Measurements from ENCODE around the gene HEPACAM.
A peak's percentile ranks its signal among the peaks of the same experiment; 100 is the strongest.
"Not testable (repeated sequence)": the region's sequence is repeated elsewhere in the genome, so short reads cannot be mapped to it uniquely, and the experiment has no call there.

The HEPACAM gene

GRCh38 chr11:124935548-124936514 lies at the start of gene HEPACAM:
HEPACAM (minus strand) TSS chr11:124936047; CDS start chr11:124936006, 41 bp downstream.
- DNase-seq = no peak

GRCh38 chr11:124984512-124984854 lies 48.6 kb upstream of the HEPACAM start:
- DNase-seq = no peak

GRCh38 chr11:124983674-124984511 lies 48.0 kb upstream of the HEPACAM start:
- no peak for DNase-seq

- no peak for DNase-seq
These were observed 46.2 kb upstream of the HEPACAM start for GRCh38 chr11:124982043-124982442.

GRCh38 chr11:124978316-124978715 lies 42.5 kb upstream of the HEPACAM start:
- DNase-seq = no peak

GRCh38 chr11:124977006-124977405 lies 41.2 kb upstream of the HEPACAM start:
- DNase-seq = no peak

GRCh38 chr11:124976531-124976930 lies 40.7 kb upstream of the HEPACAM start:
- DNase-seq = no peak

GRCh38 chr11:124971810-124972209 lies 36.0 kb upstream of the HEPACAM start:
- no peak for DNase-seq

- DNase-seq = peak in 1 of 2 experiments; percentile 12
These were observed 35.1 kb upstream of the HEPACAM start for GRCh38 chr11:124970925-124971324.

GRCh38 chr11:124968197-124968596 lies 32.4 kb upstream of the HEPACAM start:
- DNase-seq = not testable (repeated sequence)

GRCh38 chr11:124961972-124962609 lies 26.2 kb upstream of the HEPACAM start:
- peak in 1 of 2 experiments; percentile 75 for DNase-seq

- DNase-seq = no peak
These were observed 19.2 kb upstream of the HEPACAM start for GRCh38 chr11:124955035-124955434.

GRCh38 chr11:124954590-124954955 lies 18.7 kb upstream of the HEPACAM start:
- DNase-seq = no peak

GRCh38 chr11:124953753-124954589 lies 18.1 kb upstream of the HEPACAM start, which contains the start of gene CCDC15:
CCDC15 (plus strand) TSS chr11:124954202; CDS start chr11:124954733, 531 bp downstream.
- DNase-seq = peak; percentile 97

GRCh38 chr11:124951341-124951740 lies 15.5 kb upstream of the HEPACAM start:
- no peak for DNase-seq

GRCh38 chr11:124950601-124951330 lies 14.9 kb upstream of the HEPACAM start:
- DNase-seq = no peak

- no peak for DNase-seq
These were observed 10.9 kb upstream of the HEPACAM start for GRCh38 chr11:124946735-124947141.

- no peak for DNase-seq
These were observed 10.0 kb upstream of the HEPACAM start for GRCh38 chr11:124945826-124946225.

GRCh38 chr11:124944565-124944964 lies 8.7 kb upstream of the HEPACAM start:
- DNase-seq = no peak

- no peak for DNase-seq
These were observed 7.9 kb upstream of the HEPACAM start for GRCh38 chr11:124943741-124944140.

GRCh38 chr11:124943254-124943616 lies 7.4 kb upstream of the HEPACAM start:
- no peak for DNase-seq

All from SW 1271 (cell line).